ENCODE measurements around the gene CCND1. TPM values are rescaled to one million over a fixed set of nuclear protein-coding genes. Genes with fewer than 3 reads are reported as not detected.

CCND1 gene
- polyA plus RNA-seq (2012; ENCODE audit: low read depth, missing spikeins), result 8.9 TPM

GRCh38 chr11:69640995-69641581, at the start of gene CCND1:
Gene CCND1, plus strand, starts transcription at chr11:69641156. Its CDS starts 158 bp downstream, at chr11:69641314.
- FAIRE-seq (peak; percentile 67), DNase-seq (ENCODE audit: insufficient read length, low spot score) (no peak)
- TF ChIP-seq PAX5 (IDR thresholded peaks at IDR 0.05; ENCODE audit: insufficient read depth, low read length, severe bottlenecking) (no peak), TAF1 (IDR thresholded peaks at IDR 0.05; ENCODE audit: low read depth, low read length) (peak; percentile 43; the same call in 1 of the 2 replicates), POU2F2 (IDR thresholded peaks at IDR 0.05; ENCODE audit: low read depth, low read length) (no peak), POLR2AphosphoS5 (IDR thresholded peaks at IDR 0.05; ENCODE audit: low read depth, low read length) (peak; percentile 82), SPI1 (IDR thresholded peaks at IDR 0.05; ENCODE audit: low read depth, low read length) (no peak), POLR2A (IDR thresholded peaks at IDR 0.05; ENCODE audit: low read depth, low read length) (peak; percentile 78)

- FAIRE-seq (no peak), DNase-seq (ENCODE audit: insufficient read length, low spot score) (no peak)
- TF ChIP-seq TAF1 (IDR thresholded peaks at IDR 0.05; ENCODE audit: low read depth, low read length) (no peak), POLR2AphosphoS5 (IDR thresholded peaks at IDR 0.05; ENCODE audit: low read depth, low read length) (no peak), POLR2A (IDR thresholded peaks at IDR 0.05; ENCODE audit: low read depth, low read length) (no peak), SPI1 (IDR thresholded peaks at IDR 0.05; ENCODE audit: low read depth, low read length) (no peak), PAX5 (IDR thresholded peaks at IDR 0.05; ENCODE audit: insufficient read depth, low read length, severe bottlenecking) (no peak), POU2F2 (IDR thresholded peaks at IDR 0.05; ENCODE audit: low read depth, low read length) (no peak)
Measured at GRCh38 chr11:69592986-69593650, 47.8 kb upstream of the CCND1 start.

GRCh38 chr11:69593851-69594250, 47.1 kb upstream of the CCND1 start:
- FAIRE-seq (no peak), DNase-seq (ENCODE audit: insufficient read length, low spot score) (no peak)
- TF ChIP-seq SPI1 (IDR thresholded peaks at IDR 0.05; ENCODE audit: low read depth, low read length) (no peak), POU2F2 (IDR thresholded peaks at IDR 0.05; ENCODE audit: low read depth, low read length) (no peak), PAX5 (IDR thresholded peaks at IDR 0.05; ENCODE audit: insufficient read depth, low read length, severe bottlenecking) (no peak), TAF1 (IDR thresholded peaks at IDR 0.05; ENCODE audit: low read depth, low read length) (no peak), POLR2A (IDR thresholded peaks at IDR 0.05; ENCODE audit: low read depth, low read length) (no peak), POLR2AphosphoS5 (IDR thresholded peaks at IDR 0.05; ENCODE audit: low read depth, low read length) (no peak)

- no peak for TF ChIP-seq PAX5 (IDR thresholded peaks at IDR 0.05; ENCODE audit: insufficient read depth, low read length, severe bottlenecking)
- no peak for TF ChIP-seq POU2F2 (IDR thresholded peaks at IDR 0.05; ENCODE audit: low read depth, low read length)
- no peak for TF ChIP-seq POLR2A (IDR thresholded peaks at IDR 0.05; ENCODE audit: low read depth, low read length)
- no peak for TF ChIP-seq TAF1 (IDR thresholded peaks at IDR 0.05; ENCODE audit: low read depth, low read length)
- no peak for TF ChIP-seq POLR2AphosphoS5 (IDR thresholded peaks at IDR 0.05; ENCODE audit: low read depth, low read length)
- no peak for TF ChIP-seq SPI1 (IDR thresholded peaks at IDR 0.05; ENCODE audit: low read depth, low read length)
- no peak for FAIRE-seq
- DNase-seq (ENCODE audit: insufficient read length, low spot score), result no peak
Measured at GRCh38 chr11:69594481-69594880, 46.5 kb upstream of the CCND1 start.

- peak; percentile 51 for FAIRE-seq
Measured at GRCh38 chr11:69595805-69596665, 44.9 kb upstream of the CCND1 start.

GRCh38 chr11:69598147-69598546, 42.8 kb upstream of the CCND1 start:
- FAIRE-seq, result no peak
- no peak for TF ChIP-seq SPI1 (IDR thresholded peaks at IDR 0.05; ENCODE audit: low read depth, low read length)
- no peak for DNase-seq (ENCODE audit: insufficient read length, low spot score)

More at GRCh38 chr11:69595805-69596665, 44.9 kb upstream of the CCND1 start:
- TF ChIP-seq POU2F2 (IDR thresholded peaks at IDR 0.05; ENCODE audit: low read depth, low read length) (no peak), POLR2A (IDR thresholded peaks at IDR 0.05; ENCODE audit: low read depth, low read length) (no peak), POLR2AphosphoS5 (IDR thresholded peaks at IDR 0.05; ENCODE audit: low read depth, low read length) (no peak), PAX5 (IDR thresholded peaks at IDR 0.05; ENCODE audit: insufficient read depth, low read length, severe bottlenecking) (no peak), SPI1 (IDR thresholded peaks at IDR 0.05; ENCODE audit: low read depth, low read length) (no peak), TAF1 (IDR thresholded peaks at IDR 0.05; ENCODE audit: low read depth, low read length) (no peak)
- DNase-seq (ENCODE audit: insufficient read length, low spot score), result no peak

- TF ChIP-seq POLR2AphosphoS5 (IDR thresholded peaks at IDR 0.05; ENCODE audit: low read depth, low read length) (no peak), PAX5 (IDR thresholded peaks at IDR 0.05; ENCODE audit: insufficient read depth, low read length, severe bottlenecking) (no peak), POLR2A (IDR thresholded peaks at IDR 0.05; ENCODE audit: low read depth, low read length) (no peak), TAF1 (IDR thresholded peaks at IDR 0.05; ENCODE audit: low read depth, low read length) (no peak), SPI1 (IDR thresholded peaks at IDR 0.05; ENCODE audit: low read depth, low read length) (no peak), POU2F2 (IDR thresholded peaks at IDR 0.05; ENCODE audit: low read depth, low read length) (no peak)
- DNase-seq (ENCODE audit: insufficient read length, low spot score) (no peak), FAIRE-seq (no peak)
Measured at GRCh38 chr11:69599502-69599901, 41.5 kb upstream of the CCND1 start.

- no peak for FAIRE-seq
Measured at GRCh38 chr11:69600001-69600400, 41.0 kb upstream of the CCND1 start.

More at GRCh38 chr11:69600001-69600400, 41.0 kb upstream of the CCND1 start:
- DNase-seq (ENCODE audit: insufficient read length, low spot score), result no peak
- no peak for TF ChIP-seq SPI1 (IDR thresholded peaks at IDR 0.05; ENCODE audit: low read depth, low read length)
- TF ChIP-seq POU2F2 (IDR thresholded peaks at IDR 0.05; ENCODE audit: low read depth, low read length), result no peak
- TF ChIP-seq POLR2AphosphoS5 (IDR thresholded peaks at IDR 0.05; ENCODE audit: low read depth, low read length), result no peak
- no peak for TF ChIP-seq POLR2A (IDR thresholded peaks at IDR 0.05; ENCODE audit: low read depth, low read length)

Data from GM12891 (cell line).